AG10803 (cell line): ENCODE measurements around the gene ACTL8.

Experiments
- DNase-seq: peaks from one replicate; pipeline ENCODE4 v3.0.0; 2010; ENCODE audit warnings: low read depth
- H3K4me3 ChIP-seq: 2 replicates; pipeline ENCODE4 v1.5.1; 2011; ENCODE audit warnings: mild to moderate bottlenecking, low read length, control low read depth
- TF ChIP-seq, protein P1 (sequence below): conservative IDR thresholded peaks from 2 replicates; pipeline ENCODE4 v1.5.1; 2011; ENCODE audit warnings: mild to moderate bottlenecking, low read length, control low read depth, inconsistent platforms

The ACTL8 gene

DNA sequence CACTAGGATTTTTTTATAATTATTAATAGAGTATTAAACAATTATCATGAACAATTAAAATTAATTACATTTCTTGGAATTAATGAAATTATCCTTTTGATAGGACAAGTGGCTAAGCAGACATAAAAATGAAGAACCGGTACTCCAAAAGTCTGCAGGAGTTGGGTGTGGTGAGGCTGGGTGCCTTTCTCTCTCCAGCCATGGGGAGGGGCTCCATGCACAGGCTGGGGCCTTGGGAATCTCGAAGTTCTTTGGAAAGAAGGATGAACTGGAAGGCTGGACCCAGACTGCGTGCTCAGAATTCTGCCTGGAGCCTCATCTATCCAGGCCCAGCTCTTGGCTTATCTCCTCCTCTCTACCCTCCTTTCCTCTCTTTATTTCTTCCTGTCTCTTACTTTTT, 94.1 kb downstream of the ACTL8 start:
- peak; percentile 20 for DNase-seq
- TF ChIP-seq, protein P1, sequence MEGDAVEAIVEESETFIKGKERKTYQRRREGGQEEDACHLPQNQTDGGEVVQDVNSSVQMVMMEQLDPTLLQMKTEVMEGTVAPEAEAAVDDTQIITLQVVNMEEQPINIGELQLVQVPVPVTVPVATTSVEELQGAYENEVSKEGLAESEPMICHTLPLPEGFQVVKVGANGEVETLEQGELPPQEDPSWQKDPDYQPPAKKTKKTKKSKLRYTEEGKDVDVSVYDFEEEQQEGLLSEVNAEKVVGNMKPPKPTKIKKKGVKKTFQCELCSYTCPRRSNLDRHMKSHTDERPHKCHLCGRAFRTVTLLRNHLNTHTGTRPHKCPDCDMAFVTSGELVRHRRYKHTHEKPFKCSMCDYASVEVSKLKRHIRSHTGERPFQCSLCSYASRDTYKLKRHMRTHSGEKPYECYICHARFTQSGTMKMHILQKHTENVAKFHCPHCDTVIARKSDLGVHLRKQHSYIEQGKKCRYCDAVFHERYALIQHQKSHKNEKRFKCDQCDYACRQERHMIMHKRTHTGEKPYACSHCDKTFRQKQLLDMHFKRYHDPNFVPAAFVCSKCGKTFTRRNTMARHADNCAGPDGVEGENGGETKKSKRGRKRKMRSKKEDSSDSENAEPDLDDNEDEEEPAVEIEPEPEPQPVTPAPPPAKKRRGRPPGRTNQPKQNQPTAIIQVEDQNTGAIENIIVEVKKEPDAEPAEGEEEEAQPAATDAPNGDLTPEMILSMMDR, result peak; percentile 67
- H3K4me3 ChIP-seq, result no peak overlapping the region

DNA sequence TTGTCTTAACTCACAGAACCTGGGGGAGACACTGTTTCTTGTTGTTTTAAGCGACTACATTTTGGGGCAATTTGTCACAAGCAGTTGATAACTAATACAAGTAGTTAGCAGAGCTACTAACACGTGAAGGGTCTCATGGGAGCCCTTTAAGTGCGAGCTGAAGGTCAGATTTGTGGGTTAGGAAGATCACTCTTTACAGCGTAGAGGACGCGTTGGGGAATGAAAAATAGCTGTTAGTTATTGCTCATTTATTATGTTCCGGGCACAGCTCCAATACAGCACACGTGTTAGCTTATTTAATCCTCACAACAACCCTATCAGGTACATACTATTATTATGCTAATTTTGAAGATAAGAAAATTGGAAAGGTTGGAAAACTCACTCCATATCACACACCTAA, 95.9 kb downstream of the ACTL8 start:
- H3K4me3 ChIP-seq, result no peak overlapping the region
- TF ChIP-seq, protein P1, result no peak
- DNase-seq, result no peak

DNA sequence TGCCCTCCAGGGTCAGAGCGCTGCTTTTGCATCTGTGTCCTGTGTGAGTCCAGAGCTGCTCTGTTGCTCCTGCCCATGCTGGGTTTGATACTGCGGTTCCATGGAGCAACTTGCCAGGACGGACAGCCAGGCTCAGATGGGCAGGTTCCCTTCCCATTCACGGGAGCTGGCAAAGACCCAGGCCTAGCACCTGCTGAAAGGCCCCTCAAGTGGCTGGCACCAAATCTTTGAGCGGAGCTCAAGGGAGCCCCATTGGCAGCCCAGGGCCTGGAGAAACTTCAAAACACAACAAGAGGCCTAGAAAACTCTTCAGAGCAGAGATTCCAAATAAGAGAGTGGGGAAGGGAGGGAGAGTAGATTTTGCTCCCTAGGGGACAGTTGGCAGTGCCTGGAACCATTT, 97.2 kb downstream of the ACTL8 start:
- no peak overlapping the region for H3K4me3 ChIP-seq
- TF ChIP-seq, protein P1, result no peak
- DNase-seq, result no peak

DNA sequence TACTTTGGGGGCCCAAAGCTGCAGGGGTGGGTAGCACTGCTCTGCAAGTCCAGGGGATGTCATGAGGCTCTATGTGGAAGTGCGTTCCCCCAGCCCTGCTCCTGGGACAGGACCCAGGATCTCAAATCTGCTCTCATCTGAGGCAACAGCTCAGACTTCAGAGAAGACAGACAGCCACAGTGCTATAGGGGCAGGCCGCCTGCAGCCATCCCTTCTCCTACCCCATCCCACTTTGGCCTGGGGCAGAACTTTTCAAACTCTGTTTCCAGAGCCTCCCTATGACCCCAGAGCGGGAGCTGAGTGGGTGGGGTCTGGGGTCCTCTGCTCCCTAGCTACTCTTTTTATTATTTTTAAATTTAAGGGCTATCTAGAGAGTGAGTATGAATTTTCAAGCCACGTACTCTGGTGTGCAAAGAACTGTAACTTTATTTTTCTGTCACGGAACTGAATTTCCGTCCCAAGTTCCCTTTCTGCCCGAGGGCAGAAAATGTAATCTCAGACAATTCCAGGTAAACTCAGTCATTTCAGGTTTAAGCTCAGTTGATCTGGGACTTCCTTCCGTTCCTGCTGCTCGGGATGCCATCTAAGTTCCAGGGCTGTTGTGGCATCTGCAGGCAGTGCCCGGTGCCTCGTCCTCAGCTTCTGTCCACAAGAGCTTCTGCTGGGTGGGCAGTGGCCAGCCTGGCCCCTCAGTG, 98.3 kb downstream of the ACTL8 start:
- DNase-seq, result no peak
- no peak overlapping the region for H3K4me3 ChIP-seq
- TF ChIP-seq, protein P1, result no peak

DNA sequence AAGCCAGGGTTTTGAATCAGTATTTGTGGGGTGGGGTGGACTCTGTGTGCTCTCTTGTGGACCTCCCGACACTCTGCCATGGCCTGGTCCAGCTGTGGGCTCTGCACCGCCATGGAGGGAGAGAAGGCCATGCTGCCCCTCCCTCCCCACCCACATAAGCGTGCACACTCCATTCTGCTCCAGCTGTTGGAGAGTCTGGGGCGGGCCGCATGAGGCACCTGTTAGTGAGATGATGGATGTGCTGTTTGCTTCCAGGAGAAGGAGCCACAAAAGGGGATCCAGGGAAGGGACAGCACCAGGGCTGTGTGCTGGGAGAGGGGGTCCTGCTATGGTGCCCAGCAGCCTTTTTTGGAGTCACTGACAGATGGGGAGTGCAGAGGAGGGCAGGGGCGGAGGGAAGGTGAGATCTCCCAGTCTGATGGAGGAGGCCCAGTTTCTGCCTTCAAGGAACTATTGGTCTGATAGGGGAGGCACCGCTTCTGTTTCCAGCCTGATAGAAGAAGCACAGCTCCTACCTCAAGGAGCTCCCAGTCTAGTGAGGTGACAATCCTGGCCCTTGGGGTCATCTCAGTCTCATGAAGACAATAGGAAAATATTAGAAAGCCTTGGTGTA, 101.5 kb downstream of the ACTL8 start:
- TF ChIP-seq, protein P1, result no peak
- no peak overlapping the region for H3K4me3 ChIP-seq
- DNase-seq, result no peak

DNA sequence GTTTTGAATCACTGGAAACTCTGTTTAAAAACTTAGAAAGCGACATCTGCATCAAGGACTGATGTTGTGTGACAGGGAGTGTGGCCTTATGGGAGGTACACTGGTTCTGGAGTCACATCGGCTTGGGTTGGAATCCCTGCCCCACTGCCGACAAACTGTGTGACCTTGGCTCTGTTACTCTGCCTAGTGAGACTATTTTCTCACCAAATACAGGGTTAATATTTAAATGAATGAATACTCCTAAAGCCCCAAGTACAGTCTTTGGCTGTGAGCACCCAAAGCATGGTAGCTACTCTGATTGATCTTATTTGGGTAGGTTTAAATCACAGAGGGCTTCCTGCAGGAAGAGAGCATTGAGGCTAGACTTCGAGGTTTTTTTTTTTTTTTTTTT, 102.0 kb downstream of the ACTL8 start:
- H3K4me3 ChIP-seq, result no peak overlapping the region
- DNase-seq, result no peak
- TF ChIP-seq, protein P1, result no peak

DNA sequence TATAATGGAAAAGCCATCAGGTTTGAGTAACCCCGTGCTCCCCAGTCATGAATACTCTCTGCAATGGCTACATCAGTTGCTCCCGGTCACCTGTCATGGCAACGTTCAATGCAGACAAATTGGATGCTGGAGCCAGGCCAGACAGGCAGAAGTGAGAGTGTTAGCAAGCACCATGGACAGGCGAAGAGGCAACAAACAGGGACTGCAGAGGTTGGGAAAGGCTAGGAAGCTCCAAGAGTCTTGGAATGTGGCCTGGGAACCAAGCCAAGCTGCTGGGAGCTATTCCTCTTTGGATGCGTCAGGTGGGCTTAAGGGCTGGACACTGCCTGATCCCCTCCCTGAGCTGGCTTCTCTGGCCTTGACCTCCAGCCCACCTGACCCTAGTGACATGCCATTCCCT, 102.9 kb downstream of the ACTL8 start:
- TF ChIP-seq, protein P1, result no peak
- no peak overlapping the region for H3K4me3 ChIP-seq
- peak; percentile 23 for DNase-seq
